ENCODE data around the gene RNF25. TPM values are rescaled to one million over a fixed set of nuclear protein-coding genes. Genes with fewer than 3 reads are reported as not detected.

Gene RNF25
- total RNA-seq, 2 experiments from 2014 or later = 9.6 to 10.4 TPM

DNA sequence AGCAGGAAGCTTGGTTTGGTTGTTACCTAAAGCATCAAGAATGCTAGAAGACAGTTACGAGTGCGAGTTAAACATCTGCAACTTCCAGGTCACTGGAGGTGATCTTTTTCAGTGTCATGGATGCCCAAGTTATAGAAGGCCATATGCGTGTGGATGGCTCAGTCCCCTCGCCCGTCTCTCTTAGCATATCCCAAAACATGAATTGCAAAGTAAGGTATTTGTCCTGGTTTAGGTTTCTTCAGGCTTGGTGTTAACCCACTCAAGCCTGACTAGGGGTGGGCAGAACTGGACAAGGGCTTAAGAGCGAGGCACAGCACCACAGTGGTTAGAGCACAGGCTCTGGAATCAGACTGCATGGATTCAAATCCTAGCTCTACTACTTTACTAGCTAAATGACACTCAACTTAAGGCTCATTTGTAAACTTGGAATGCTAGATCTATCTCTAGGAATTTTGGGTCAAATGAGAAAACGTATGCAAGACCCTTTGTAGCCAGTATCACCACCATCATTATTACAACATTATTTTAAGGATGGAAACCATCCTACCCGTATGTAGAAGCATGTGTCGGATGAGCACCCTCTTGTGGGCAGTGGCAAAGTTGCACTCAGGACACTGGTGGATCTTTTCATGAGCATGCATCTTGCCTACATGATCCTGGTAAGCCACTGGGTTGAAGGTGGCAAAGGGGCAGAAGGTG lies 23.6 kb downstream of the RNF25 start:
- Mint-ChIP-seq H3K9me3 (no peaks in the 10 kb centered on the region), H3K27me3 (ENCODE audit: low read depth) (no peaks in the 10 kb centered on the region), H3K27ac (no peak overlapping the region), H3K4me1 (ENCODE audit: low read depth) (peaks cover 6% of the 10 kb centered on the region), H3K36me3 (ENCODE audit: low read depth) (peaks cover 40% of the 10 kb centered on the region), H3K4me3 (no peak overlapping the region)
- intact Hi-C loops (cut with micrococcal nuclease) = loop anchor here (1.0 kb wide), 1 partner anchor 242 kb away; no protein-coding TSS in a partner anchor
- DNase-seq = peak; percentile 70
- CTCF ChIA-PET = interaction anchor here (0.6 to 5.9 kb wide), 14 partner anchors 11 to 251 kb away, joined by 3 to 59 read pairs (median 4); partner anchors contain the start of genes BCS1L, RNF25, STK36 and TTLL4

- Mint-ChIP-seq H3K36me3 (ENCODE audit: low read depth) (peaks cover 46% of the 10 kb centered on the region), H3K27me3 (ENCODE audit: low read depth) (no peaks in the 10 kb centered on the region), H3K27ac (no peak overlapping the region), H3K4me1 (ENCODE audit: low read depth) (peaks cover 6% of the 10 kb centered on the region), H3K4me3 (no peak overlapping the region), H3K9me3 (no peaks in the 10 kb centered on the region)
- CTCF ChIA-PET = no interaction called here
- intact Hi-C loops (cut with micrococcal nuclease) = no loop called here
- DNase-seq = no peak
These were observed 26.7 kb downstream of the RNF25 start for GRCh38 chr2:218645126-218645525.

DNA sequence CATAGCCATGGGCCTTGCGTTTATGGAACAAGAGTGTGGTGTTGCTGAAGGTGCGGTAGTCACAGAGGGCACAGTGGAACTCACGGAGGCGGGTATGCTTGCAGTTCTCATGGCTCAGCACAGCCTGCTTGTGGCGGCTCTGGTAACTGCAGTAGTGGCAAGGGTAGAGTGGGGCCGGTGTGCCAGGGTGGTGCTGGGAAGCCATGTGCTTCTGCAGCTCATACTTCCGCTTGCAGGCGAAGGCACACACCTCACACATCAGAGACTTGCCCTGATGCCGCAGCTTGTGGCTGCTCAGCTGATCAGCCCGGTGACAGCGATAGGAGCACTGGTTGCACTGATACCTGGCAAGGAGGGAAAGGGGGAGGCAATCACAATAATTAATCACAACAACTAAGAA lies 27.1 kb downstream of the RNF25 start:
- Mint-ChIP-seq H3K27ac (no peak overlapping the region), H3K4me1 (ENCODE audit: low read depth) (peaks cover 6% of the 10 kb centered on the region), H3K36me3 (ENCODE audit: low read depth) (peaks cover 46% of the 10 kb centered on the region), H3K9me3 (no peaks in the 10 kb centered on the region), H3K4me3 (no peak overlapping the region), H3K27me3 (ENCODE audit: low read depth) (no peaks in the 10 kb centered on the region)
- CTCF ChIA-PET = no interaction called here
- intact Hi-C loops (cut with micrococcal nuclease) = no loop called here
- DNase-seq = no peak

DNA sequence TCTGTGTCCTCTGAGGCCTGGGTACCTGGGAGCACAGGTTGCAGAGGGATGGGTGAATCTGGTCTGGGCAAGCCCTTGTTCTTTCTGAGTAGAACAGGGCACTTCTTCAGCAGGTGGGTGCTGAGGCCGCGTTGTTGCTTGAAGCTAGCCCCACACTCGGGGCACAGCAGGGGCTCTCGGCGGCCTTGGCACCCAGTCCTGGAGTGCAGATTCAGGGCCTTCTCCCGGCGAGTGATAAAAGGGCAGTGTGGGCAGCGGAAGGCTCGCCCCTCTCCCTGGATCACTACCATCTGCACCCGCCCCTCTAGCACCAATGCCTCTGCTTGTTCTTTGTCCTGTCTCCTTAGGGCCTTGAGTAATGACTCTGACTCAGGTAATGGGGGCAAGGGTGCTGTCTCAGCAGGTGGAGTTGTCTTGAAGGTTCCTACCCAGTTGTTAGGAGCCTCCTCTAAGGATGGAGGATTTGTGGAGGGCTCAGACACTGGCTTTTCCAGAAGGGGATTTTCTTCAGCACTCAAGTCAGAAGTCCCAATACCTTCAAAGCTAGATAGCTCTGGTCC lies 28.0 kb downstream of the RNF25 start:
- no peak for DNase-seq
- Mint-ChIP-seq H3K9me3 (no peaks in the 10 kb centered on the region), H3K27ac (no peak overlapping the region), H3K4me3 (no peak overlapping the region), H3K4me1 (ENCODE audit: low read depth) (peaks cover 6% of the 10 kb centered on the region), H3K27me3 (ENCODE audit: low read depth) (no peaks in the 10 kb centered on the region), H3K36me3 (ENCODE audit: low read depth) (peaks cover 45% of the 10 kb centered on the region)
- intact Hi-C loops (cut with micrococcal nuclease) = no loop called here
- CTCF ChIA-PET = interaction anchor here (2.0 kb wide), 1 partner anchor 8 kb away, joined by 5 read pairs; no protein-coding TSS in a partner anchor

- intact Hi-C loops (cut with micrococcal nuclease) = no loop called here
- Mint-ChIP-seq H3K4me1 (ENCODE audit: low read depth) (no peaks in the 10 kb centered on the region), H3K27me3 (ENCODE audit: low read depth) (no peaks in the 10 kb centered on the region), H3K36me3 (ENCODE audit: low read depth) (peaks cover 41% of the 10 kb centered on the region), H3K4me3 (no peak overlapping the region), H3K9me3 (no peaks in the 10 kb centered on the region), H3K27ac (no peak overlapping the region)
- CTCF ChIA-PET = interaction anchor here (2.0 kb wide), 1 partner anchor 9 kb away, joined by 5 read pairs; no protein-coding TSS in a partner anchor
- DNase-seq = no peak
These were observed 29.0 kb downstream of the RNF25 start for GRCh38 chr2:218642786-218643185.

DNA sequence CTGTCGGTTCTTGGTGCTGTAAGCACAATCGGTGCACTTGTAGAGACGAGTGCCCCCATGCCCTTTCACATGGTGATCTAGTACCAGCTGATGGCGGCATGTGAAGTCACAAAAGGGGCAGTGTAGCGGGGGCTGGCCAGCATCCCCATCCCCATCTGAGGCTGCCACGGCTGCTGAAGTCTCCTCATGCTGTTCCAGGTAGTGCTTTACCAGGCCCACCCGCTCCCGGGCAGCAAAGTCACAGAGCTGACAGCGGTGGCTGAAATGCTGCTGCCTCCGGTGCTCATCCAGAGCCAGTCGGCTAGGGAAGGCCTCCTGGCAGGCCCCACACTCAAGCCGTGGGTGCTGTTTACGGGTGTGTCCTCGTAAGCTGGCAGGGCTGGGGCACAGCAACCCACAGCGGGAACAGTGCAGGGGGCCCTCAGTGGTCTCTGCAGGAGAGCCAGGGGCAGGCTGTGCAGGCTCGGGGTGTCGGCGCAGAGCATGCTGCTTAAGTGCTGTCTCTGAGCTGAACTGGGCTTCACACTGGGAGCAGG lies 29.6 kb downstream of the RNF25 start:
- no peaks in the 10 kb centered on the region for H3K4me1 Mint-ChIP-seq (ENCODE audit: low read depth)
- no peak for DNase-seq
- peaks cover 39% of the 10 kb centered on the region for H3K36me3 Mint-ChIP-seq (ENCODE audit: low read depth)
- no peak overlapping the region for H3K4me3 Mint-ChIP-seq
- intact Hi-C loops (cut with micrococcal nuclease) = no loop called here
- no peaks in the 10 kb centered on the region for H3K9me3 Mint-ChIP-seq
- no peaks in the 10 kb centered on the region for H3K27me3 Mint-ChIP-seq (ENCODE audit: low read depth)
- CTCF ChIA-PET = interaction anchor here (0.9 to 2.0 kb wide), 2 partner anchors 10 to 208 kb away, joined by 3 to 5 read pairs; no protein-coding TSS in a partner anchor
- H3K27ac Mint-ChIP-seq = no peak overlapping the region

DNA sequence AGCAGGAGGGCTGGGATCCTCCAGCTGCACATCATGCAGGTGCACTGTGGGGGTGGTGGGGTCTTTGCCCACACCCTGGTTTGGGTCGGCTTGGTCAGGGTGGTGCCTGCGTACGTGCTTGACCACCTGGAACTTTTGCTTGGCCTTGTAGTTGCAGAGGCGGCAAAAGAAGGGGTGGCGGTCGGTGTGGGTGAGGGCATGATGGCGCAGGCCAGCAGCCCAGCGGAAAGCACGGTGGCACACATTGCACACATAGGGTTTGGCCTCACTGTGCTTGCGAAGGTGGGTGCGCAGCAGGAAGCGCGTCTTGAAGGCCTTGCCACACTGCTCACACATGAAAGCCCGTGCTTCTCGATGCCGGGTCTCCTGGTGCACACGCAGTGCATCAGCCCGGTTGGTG lies 33.4 kb downstream of the RNF25 start:
- no peak overlapping the region for H3K4me3 Mint-ChIP-seq
- H3K36me3 Mint-ChIP-seq (ENCODE audit: low read depth) = peaks cover 48% of the 10 kb centered on the region
- H3K4me1 Mint-ChIP-seq (ENCODE audit: low read depth) = no peaks in the 10 kb centered on the region
- H3K27me3 Mint-ChIP-seq (ENCODE audit: low read depth) = no peaks in the 10 kb centered on the region
- DNase-seq = no peak
- intact Hi-C loops (cut with micrococcal nuclease) = no loop called here
- CTCF ChIA-PET = no interaction called here
- H3K9me3 Mint-ChIP-seq = no peaks in the 10 kb centered on the region
- H3K27ac Mint-ChIP-seq = no peak overlapping the region

GRCh38 chr2:218635719-218636118 lies 36.1 kb downstream of the RNF25 start:
- intact Hi-C loops (cut with micrococcal nuclease) = no loop called here
- peaks cover 41% of the 10 kb centered on the region for H3K36me3 Mint-ChIP-seq (ENCODE audit: low read depth)
- H3K27ac Mint-ChIP-seq = no peak overlapping the region
- no peaks in the 10 kb centered on the region for H3K27me3 Mint-ChIP-seq (ENCODE audit: low read depth)
- no peak for DNase-seq
- H3K4me1 Mint-ChIP-seq (ENCODE audit: low read depth) = no peaks in the 10 kb centered on the region
- H3K4me3 Mint-ChIP-seq = no peak overlapping the region
- CTCF ChIA-PET = no interaction called here
- no peaks in the 10 kb centered on the region for H3K9me3 Mint-ChIP-seq

GRCh38 chr2:218631837-218632236 lies 40.0 kb downstream of the RNF25 start:
- DNase-seq = no peak
- intact Hi-C loops (cut with micrococcal nuclease) = no loop called here
- H3K27ac Mint-ChIP-seq = no peak overlapping the region
- no peaks in the 10 kb centered on the region for H3K9me3 Mint-ChIP-seq
- no peak overlapping the region for H3K4me3 Mint-ChIP-seq
- H3K4me1 Mint-ChIP-seq (ENCODE audit: low read depth) = no peaks in the 10 kb centered on the region
- H3K27me3 Mint-ChIP-seq (ENCODE audit: low read depth) = no peaks in the 10 kb centered on the region
- H3K36me3 Mint-ChIP-seq (ENCODE audit: low read depth) = peaks cover 22% of the 10 kb centered on the region
- CTCF ChIA-PET = interaction anchor here (0.6 kb wide), 1 partner anchor 119 kb away, joined by 7 read pairs; no protein-coding TSS in a partner anchor

DNA sequence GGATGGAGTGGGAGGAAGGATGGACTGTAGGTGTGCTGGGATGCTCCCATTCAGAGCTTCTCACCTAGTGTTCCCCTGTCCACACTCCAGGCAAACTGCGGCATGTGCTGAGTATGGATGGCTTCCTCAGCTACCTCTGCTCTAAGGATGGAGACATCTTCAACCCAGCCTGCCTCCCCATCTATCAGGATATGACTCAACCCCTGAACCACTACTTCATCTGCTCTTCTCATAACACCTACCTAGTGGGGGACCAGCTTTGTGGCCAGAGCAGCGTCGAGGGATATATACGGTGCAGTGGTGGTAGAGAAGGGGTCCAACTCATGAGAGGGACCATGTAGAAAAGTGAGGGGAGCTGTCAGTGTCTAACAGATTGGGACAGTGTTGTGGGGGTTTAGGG lies 43.9 kb downstream of the RNF25 start:
- no peaks in the 10 kb centered on the region for H3K27me3 Mint-ChIP-seq (ENCODE audit: low read depth)
- no peak overlapping the region for H3K4me3 Mint-ChIP-seq
- H3K27ac Mint-ChIP-seq = no peak overlapping the region
- H3K36me3 Mint-ChIP-seq (ENCODE audit: low read depth) = no peaks in the 10 kb centered on the region
- intact Hi-C loops (cut with micrococcal nuclease) = no loop called here
- CTCF ChIA-PET = interaction anchor here (1.4 to 1.8 kb wide), 4 partner anchors 12 to 31 kb away, joined by 3 to 7 read pairs (median 4); partner anchors contain the start of genes BCS1L and ZNF142
- no peak for DNase-seq
- no peaks in the 10 kb centered on the region for H3K9me3 Mint-ChIP-seq
- no peaks in the 10 kb centered on the region for H3K4me1 Mint-ChIP-seq (ENCODE audit: low read depth)

DNA sequence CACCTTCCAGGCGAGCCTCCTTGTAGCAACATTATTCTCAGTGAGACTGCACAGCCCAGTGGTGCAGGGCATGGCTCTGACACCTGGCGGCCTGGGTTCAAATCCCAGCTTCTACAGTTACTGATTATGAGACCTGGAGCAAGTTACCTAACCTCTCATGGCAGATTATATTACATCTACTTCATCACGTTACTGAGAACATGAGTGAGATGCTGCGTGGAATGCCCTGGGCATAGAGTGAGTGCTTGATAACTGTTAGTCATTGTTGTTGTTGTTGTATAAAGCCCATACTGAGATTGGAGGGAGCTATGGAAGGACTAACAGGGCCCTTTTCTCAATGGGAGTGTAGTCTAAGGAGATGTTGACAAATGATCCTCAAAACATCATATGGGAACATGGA lies 45.4 kb downstream of the RNF25 start:
- Mint-ChIP-seq H3K27me3 (ENCODE audit: low read depth) (no peaks in the 10 kb centered on the region), H3K36me3 (ENCODE audit: low read depth) (no peaks in the 10 kb centered on the region), H3K9me3 (no peaks in the 10 kb centered on the region), H3K27ac (no peak overlapping the region), H3K4me1 (ENCODE audit: low read depth) (no peaks in the 10 kb centered on the region), H3K4me3 (no peak overlapping the region)
- DNase-seq = no peak
- CTCF ChIA-PET = interaction anchor here (0.7 kb wide), 1 partner anchor 184 kb away, joined by 3 read pairs; no protein-coding TSS in a partner anchor
- intact Hi-C loops (cut with micrococcal nuclease) = no loop called here

GRCh38 chr2:218623366-218623705 lies 48.5 kb downstream of the RNF25 start:
- Mint-ChIP-seq H3K27me3 (ENCODE audit: low read depth) (no peaks in the 10 kb centered on the region), H3K27ac (no peak overlapping the region), H3K4me3 (no peak overlapping the region), H3K36me3 (ENCODE audit: low read depth) (no peaks in the 10 kb centered on the region), H3K9me3 (no peaks in the 10 kb centered on the region), H3K4me1 (ENCODE audit: low read depth) (no peaks in the 10 kb centered on the region)
- CTCF ChIA-PET = no interaction called here
- DNase-seq = no peak
- intact Hi-C loops (cut with micrococcal nuclease) = no loop called here
